Right forelimb (tissue), 1 donor: ENCODE measurements around the gene TNNC1.

ENCODE experiments used
- DNase-seq: peaks from one replicate; pipeline ENCODE4 v3.0.0-alpha.2; 2018

Gene TNNC1

DNA sequence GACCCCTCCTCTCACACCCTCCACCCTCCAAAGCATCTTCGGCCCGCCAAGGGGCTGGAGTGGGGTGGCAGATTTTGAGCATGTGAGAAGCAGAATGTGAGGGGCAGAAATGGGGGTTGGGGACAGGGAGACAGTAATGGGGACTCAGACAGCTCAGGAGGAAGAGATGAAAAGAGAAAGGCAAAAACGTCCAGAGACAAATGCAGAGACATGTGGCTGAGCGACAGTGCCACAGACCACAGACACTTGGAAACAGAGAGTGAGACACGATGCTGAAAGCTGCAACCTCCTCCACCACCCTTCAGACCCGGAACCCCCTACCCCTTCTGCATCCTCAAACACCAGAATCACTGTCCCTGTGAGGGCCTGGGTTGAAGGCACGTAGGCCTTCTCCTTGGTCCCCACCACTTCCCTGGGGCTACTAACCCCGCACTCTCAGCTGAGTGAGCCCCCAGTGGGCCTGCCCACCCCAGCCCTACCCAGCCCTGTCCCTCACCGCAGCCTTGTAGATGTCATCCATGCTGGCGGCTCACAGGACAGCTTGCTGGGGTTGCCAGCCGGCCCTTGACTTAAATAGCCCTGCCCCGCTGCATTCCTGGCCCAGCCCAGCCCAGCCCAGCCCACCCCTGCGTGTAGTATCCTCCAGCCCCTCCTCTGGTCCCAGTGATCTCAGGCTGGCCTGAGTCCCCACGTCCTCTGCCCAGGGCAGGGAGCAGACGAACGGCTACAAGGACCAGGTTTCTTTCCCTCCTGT is at the start of gene TNNC1:
Gene TNNC1, minus strand, starts transcription at position 546 of the 754 bp plus-strand sequence. Its CDS starts 26 bp downstream, at position 520.
- no peak for DNase-seq

GRCh38 chr3:52502808-52503350 is 49.0 kb upstream of the TNNC1 start:
- no peak for DNase-seq

- no peak for DNase-seq
Observed at GRCh38 chr3:52502001-52502400, 48.2 kb upstream of the TNNC1 start.

DNA sequence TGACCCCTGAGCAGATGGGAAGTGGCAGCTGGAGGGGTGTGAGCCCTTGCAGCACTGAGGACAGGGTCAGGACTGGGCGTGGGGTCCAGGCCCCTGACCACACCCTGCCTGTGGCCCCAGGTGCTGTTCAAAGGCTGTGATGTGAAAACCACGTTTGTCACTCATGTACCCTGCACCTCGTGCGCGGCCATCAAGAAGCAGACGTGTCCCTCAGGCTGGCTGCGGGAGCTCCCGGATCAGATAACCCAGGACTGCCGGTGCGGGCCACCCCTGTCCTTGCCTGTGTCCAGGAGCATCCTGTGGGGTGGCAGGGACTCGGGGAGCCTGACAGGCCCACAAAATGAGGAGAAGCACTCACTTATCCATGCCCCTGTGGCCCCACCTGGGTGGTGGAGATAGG is 47.2 kb upstream of the TNNC1 start:
- DNase-seq, result no peak

GRCh38 chr3:52498137-52499054 is 44.6 kb upstream of the TNNC1 start:
- peak; percentile 58 for DNase-seq

GRCh38 chr3:52495777-52496602 is 42.1 kb upstream of the TNNC1 start:
- no peak for DNase-seq

GRCh38 chr3:52494886-52495495 is 41.1 kb upstream of the TNNC1 start, which contains the start of gene STAB1:
STAB1 (plus strand) TSS chr3:52495338; CDS start chr3:52495414, 76 bp downstream.
- no peak for DNase-seq

GRCh38 chr3:52494445-52494844 is 40.6 kb upstream of the TNNC1 start:
- no peak for DNase-seq

- DNase-seq, result no peak
Observed at GRCh38 chr3:52493232-52494017, 39.6 kb upstream of the TNNC1 start.

DNA sequence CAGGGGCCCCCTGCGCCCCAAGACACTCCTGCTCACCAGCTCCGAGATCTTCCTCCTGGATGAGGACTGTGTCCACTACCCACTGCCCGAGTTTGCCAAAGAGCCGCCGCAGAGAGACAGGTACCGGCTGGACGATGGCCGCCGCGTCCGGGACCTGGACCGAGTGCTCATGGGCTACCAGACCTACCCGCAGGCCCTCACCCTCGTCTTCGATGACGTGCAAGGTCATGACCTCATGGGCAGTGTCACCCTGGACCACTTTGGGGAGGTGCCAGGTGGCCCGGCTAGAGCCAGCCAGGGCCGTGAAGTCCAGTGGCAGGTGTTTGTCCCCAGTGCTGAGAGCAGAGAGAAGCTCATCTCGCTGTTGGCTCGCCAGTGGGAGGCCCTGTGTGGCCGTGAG is 38.2 kb upstream of the TNNC1 start:
- DNase-seq, result no peak

DNA sequence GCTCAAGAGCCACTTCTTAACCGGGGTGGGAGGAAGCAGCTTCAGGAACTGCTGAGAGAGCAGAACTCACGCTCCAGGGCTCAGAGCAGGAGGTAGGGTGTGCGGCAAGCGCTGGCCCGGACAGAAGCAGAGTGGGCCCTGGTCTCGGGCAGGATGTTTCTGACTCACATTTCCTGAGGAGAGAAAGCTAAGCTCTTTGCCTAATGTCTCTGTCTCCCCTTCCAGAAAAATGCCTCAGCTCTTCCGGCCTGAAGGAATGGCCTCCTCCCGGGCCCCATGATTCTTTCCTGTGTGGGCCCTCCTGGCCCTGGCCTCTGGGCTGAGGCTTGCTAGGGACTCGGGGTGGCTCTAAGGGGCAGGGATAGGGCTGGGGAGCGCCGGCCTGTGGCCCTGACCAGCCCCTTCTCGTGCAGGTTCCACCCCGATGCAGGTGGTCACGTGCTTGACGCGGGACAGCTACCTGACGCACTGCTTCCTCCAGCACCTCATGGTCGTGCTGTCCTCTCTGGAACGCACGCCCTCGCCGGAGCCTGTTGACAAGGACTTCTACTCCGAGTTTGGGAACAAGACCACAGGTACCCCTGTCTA is 37.2 kb upstream of the TNNC1 start:
- no peak for DNase-seq

DNA sequence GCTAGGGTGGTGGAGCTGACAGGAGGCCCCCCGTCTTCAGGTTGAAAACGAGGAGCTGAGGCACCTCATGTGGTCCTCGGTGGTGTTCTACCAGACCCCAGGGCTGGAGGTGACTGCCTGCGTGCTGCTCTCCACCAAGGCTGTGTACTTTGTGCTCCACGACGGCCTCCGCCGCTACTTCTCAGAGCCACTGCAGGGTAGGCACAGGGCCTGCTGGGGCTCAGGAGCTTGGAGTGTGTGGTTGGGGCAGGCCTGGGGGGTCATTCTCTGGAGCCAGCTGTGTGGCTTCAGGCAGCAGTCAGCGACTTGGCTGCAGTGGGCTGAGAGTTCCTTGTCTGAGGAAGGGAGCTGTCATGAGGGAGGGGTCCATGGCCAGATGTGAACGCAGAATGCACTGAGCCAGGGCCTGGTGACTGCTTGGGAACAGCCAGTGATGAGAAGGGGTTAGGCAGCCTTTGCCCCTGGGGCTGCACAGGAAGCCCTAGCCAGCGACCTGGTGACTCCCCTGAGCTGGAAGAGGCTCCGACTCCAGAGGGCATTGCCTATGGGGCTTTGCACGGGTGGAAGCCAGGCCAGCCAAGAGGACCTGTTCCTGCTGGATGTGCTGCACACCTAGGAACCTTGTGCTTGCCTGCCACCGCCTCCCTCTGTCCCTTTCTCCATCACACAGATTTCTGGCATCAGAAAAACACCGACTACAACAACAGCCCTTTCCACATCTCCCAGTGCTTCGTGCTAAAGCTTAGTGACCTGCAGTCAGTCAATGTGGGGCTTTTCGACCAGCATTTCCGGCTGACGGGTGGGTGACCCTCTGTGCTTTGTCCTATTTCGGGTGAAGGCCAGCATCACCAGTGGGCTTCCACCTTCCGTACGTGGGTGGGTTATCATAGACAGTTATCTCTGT is 36.4 kb upstream of the TNNC1 start:
- DNase-seq, result no peak

GRCh38 chr3:52489453-52489852 is 35.6 kb upstream of the TNNC1 start:
- no peak for DNase-seq

DNA sequence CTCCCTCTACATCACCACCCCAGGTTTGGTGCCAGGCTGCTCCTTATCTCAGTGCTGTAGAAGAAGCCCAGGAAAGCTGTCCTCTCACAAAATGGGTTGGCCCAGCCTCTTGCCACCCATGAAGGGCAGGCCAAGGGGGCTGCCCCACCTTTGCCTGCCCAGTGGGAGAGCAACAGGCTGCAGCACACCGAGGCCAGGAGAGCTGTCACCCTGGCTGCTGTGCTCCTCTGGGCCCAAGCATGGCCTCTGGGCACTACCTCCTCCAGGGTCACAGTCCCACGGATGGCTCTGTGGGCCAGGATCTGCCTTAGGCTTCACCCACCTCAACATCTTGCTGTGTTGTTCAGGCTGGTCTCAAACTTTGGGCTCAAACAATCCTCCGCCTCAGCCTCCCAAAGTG is 34.9 kb upstream of the TNNC1 start:
- DNase-seq, result no peak

DNA sequence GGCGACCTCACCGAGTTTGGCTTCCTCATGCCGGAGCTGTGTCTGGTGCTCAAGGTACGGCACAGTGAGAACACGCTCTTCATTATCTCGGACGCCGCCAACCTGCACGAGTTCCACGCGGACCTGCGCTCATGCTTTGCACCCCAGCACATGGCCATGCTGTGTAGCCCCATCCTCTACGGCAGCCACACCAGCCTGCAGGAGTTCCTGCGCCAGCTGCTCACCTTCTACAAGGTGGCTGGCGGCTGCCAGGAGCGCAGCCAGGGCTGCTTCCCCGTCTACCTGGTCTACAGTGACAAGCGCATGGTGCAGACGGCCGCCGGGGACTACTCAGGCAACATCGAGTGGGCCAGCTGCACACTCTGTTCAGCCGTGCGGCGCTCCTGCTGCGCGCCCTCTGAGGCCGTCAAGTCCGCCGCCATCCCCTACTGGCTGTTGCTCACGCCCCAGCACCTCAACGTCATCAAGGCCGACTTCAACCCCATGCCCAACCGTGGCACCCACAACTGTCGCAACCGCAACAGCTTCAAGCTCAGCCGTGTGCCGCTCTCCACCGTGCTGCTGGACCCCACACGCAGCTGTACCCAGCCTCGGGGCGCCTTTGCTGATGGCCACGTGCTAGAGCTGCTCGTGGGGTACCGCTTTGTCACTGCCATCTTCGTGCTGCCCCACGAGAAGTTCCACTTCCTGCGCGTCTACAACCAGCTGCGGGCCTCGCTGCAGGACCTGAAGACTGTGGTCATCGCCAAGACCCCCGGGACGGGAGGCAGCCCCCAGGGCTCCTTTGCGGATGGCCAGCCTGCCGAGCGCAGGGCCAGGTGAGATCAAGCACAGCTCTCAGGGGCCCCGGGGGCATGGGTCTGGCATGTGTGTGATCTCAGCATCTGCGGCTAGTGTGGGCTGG is 34.2 kb upstream of the TNNC1 start:
- DNase-seq, result no peak

DNA sequence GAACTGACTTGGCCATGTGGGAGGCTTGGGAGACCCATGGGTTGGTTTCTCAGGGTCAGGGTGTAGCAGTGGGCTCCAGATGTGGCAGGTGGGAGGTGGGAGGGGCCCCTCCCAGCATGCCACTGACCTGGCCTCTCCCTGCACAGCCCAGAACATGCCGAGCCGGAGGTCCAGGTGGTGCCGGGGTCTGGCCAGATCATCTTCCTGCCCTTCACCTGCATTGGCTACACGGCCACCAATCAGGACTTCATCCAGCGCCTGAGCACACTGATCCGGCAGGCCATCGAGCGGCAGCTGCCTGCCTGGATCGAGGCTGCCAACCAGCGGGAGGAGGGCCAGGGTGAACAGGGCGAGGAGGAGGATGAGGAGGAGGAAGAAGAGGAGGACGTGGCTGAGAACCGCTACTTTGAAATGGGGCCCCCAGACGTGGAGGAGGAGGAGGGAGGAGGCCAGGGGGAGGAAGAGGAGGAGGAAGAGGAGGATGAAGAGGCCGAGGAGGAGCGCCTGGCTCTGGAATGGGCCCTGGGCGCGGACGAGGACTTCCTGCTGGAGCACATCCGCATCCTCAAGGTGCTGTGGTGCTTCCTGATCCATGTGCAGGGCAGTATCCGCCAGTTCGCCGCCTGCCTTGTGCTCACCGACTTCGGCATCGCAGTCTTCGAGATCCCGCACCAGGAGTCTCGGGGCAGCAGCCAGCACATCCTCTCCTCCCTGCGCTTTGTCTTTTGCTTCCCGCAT is 33.4 kb upstream of the TNNC1 start:
- DNase-seq, result no peak

GRCh38 chr3:52484680-52485461 is 31.0 kb upstream of the TNNC1 start:
- DNase-seq, result no peak
